Progenitor cell of endocrine pancreas (in vitro differentiated cells): Measurements from ENCODE around the gene LOXL1. TPM values are rescaled to one million over a fixed set of nuclear protein-coding genes. Genes with fewer than 3 reads are reported as not detected.

ENCODE experiments used
- DNase-seq: peaks from one replicate; pipeline ENCODE4 v3.0.0; 2021; ENCODE audit warnings: low spot score; ENCODE audit not compliant: unreplicated experiment
- H3K27ac Mint-ChIP-seq: 2 replicates; pipeline ENCODE4 v1.8.0; 2021; ENCODE audit warnings: mild to moderate bottlenecking, moderate library complexity, mixed read lengths
- H3K27me3 Mint-ChIP-seq: 2 replicates; pipeline ENCODE4 v1.8.0; 2021; ENCODE audit warnings: mixed read lengths
- H3K36me3 Mint-ChIP-seq: 2 replicates; pipeline ENCODE4 v1.8.0; 2022; ENCODE audit warnings: mixed read lengths; ENCODE audit not compliant: insufficient read depth
- H3K4me1 Mint-ChIP-seq: 2 replicates; pipeline ENCODE4 v1.8.0; 2021; ENCODE audit warnings: low read depth, mixed read lengths
- H3K4me3 Mint-ChIP-seq: 2 replicates; pipeline ENCODE4 v1.8.0; 2021; ENCODE audit warnings: low read depth, mild to moderate bottlenecking, moderate library complexity, mixed read lengths
- H3K9me3 Mint-ChIP-seq: 2 replicates; pipeline ENCODE4 v1.8.0; 2021; ENCODE audit warnings: low read depth, mixed read lengths
- total RNA-seq: library from RNA; stranded (reverse); gene quantifications from 2 replicates; pipeline ENCODE4 v1.2.1, GENCODE V29; 2021
- TF ChIP-seq, protein P1 (sequence below): fragments of 200-600 bp; sonication (generic); IDR thresholded peaks from one replicate; pipeline ENCODE4 v1.5.0; 2021; ENCODE audit warnings: antibody characterized with exemption, mild to moderate bottlenecking; ENCODE audit not compliant: unreplicated experiment

LOXL1 gene
- total RNA-seq, 1 donor from 2014 or later, result 17.4 TPM

DNA sequence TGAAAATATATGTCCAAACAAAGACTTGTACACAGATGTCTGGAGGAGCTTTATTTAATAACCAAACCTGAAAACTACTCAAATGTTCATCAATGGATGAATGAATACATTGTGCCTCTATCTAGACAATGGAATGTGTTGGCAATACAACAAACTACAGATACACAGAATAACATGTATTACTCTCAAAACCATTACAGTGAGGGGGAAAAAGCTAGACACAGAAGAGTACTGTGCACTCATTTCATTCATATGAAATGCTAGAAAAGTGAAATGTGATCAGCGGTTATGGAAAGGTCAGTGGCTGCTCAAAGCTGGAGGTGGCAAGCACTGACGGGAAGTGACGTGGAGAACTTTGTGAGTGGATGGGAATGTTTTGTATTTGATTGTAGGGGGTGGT, 52.6 kb downstream of the LOXL1 start:
- TF ChIP-seq, protein P1, sequence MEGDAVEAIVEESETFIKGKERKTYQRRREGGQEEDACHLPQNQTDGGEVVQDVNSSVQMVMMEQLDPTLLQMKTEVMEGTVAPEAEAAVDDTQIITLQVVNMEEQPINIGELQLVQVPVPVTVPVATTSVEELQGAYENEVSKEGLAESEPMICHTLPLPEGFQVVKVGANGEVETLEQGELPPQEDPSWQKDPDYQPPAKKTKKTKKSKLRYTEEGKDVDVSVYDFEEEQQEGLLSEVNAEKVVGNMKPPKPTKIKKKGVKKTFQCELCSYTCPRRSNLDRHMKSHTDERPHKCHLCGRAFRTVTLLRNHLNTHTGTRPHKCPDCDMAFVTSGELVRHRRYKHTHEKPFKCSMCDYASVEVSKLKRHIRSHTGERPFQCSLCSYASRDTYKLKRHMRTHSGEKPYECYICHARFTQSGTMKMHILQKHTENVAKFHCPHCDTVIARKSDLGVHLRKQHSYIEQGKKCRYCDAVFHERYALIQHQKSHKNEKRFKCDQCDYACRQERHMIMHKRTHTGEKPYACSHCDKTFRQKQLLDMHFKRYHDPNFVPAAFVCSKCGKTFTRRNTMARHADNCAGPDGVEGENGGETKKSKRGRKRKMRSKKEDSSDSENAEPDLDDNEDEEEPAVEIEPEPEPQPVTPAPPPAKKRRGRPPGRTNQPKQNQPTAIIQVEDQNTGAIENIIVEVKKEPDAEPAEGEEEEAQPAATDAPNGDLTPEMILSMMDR, result no peak
- H3K4me3 Mint-ChIP-seq, result no peak overlapping the region
- peaks cover 1% of the 10 kb centered on the region for H3K4me1 Mint-ChIP-seq
- DNase-seq, result no peak
- H3K27me3 Mint-ChIP-seq, result peaks cover 22% of the 10 kb centered on the region
- no peaks in the 10 kb centered on the region for H3K9me3 Mint-ChIP-seq
- H3K36me3 Mint-ChIP-seq, result no peaks in the 10 kb centered on the region
- H3K27ac Mint-ChIP-seq, result no peak overlapping the region

DNA sequence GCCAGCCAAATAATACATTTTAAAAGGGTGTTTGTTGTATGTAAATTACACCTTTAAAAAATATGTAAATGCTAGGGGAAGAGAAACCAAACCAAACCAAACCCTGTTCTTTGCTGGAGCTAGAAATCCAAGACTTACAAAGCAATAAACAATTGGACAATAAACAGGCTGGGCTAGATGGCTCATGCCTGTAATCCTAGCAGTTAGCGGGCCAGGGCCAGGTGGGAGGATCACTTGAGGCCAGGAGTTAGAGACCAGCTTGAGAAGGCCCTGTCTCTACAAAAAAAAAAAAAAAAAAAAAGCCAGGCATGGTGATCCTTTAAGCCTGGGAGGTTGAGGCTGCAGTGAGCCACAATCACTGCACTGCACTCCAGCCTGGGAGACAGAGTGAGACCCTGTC, 53.4 kb downstream of the LOXL1 start:
- TF ChIP-seq, protein P1, result no peak
- peaks cover 1% of the 10 kb centered on the region for H3K4me1 Mint-ChIP-seq
- peaks cover 17% of the 10 kb centered on the region for H3K27me3 Mint-ChIP-seq
- H3K4me3 Mint-ChIP-seq, result no peak overlapping the region
- no peaks in the 10 kb centered on the region for H3K9me3 Mint-ChIP-seq
- no peak overlapping the region for H3K27ac Mint-ChIP-seq
- no peak for DNase-seq
- no peaks in the 10 kb centered on the region for H3K36me3 Mint-ChIP-seq

DNA sequence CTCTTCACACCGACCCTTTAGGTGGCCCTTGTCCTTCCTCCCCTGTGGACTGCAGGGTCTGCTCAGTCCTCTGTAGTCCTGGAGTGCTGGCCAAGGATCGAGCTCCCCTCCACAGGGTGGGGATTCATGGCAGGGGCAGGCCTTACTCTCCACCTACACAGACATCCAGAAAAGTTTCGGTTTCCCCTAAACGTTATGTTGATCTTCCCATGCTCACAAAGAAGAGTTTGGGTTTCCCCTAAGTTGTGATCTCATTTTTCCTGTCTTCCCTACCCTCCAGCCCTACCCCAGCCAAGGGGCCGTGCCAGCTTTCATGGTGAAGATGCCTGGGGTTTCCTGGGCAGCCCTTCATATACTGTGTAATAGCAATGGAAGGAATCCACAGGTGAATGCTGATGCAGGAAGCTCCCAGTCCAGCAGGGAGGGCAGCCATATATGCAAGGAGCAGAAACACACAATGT, 55.5 kb downstream of the LOXL1 start:
- peaks cover 1% of the 10 kb centered on the region for H3K4me1 Mint-ChIP-seq
- DNase-seq, result no peak
- H3K27me3 Mint-ChIP-seq, result peaks cover 6% of the 10 kb centered on the region
- TF ChIP-seq, protein P1, result no peak
- no peak overlapping the region for H3K27ac Mint-ChIP-seq
- no peaks in the 10 kb centered on the region for H3K9me3 Mint-ChIP-seq
- H3K4me3 Mint-ChIP-seq, result no peak overlapping the region
- H3K36me3 Mint-ChIP-seq, result no peaks in the 10 kb centered on the region

DNA sequence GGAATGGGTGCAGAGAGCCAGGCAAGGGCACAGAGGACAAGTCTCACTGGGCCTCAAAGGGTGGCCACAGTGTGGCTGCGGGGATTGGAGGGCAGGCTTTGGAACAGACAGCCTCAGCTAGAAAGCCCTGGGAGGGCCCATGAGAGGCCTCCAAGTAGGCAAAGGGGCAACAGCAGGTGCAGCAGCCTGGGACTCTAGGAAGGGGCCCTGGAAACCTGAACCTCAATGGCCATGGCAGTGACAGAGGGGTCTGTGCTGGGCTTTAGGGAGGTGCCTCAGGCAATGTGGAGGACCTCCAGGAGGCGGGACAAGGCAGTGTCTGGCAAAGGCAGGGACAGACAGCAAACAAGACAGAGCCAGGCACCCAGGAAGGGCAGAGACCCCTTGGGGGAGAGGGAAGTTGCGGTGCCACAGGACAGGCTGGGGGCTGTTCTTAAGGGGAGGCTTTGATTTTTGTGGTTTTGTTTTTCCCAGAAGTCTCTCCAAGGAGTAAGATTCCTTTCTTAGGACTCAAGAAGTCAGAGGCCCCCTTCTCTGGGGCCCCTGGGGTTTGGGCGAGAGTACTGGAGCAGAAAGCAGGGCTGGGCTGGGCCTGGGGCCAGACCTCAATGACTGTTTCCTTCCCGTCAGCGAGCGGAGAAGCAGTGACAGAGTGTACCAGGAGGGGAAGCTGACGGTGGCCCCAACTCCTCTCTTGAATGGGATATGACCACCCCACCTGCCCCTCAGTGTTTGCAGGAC, 56.1 kb downstream of the LOXL1 start:
- no peaks in the 10 kb centered on the region for H3K9me3 Mint-ChIP-seq
- no peak overlapping the region for H3K27ac Mint-ChIP-seq
- H3K4me3 Mint-ChIP-seq, result no peak overlapping the region
- TF ChIP-seq, protein P1, result no peak
- H3K4me1 Mint-ChIP-seq, result peaks cover 1% of the 10 kb centered on the region
- no peak for DNase-seq
- H3K27me3 Mint-ChIP-seq, result peaks cover 6% of the 10 kb centered on the region
- H3K36me3 Mint-ChIP-seq, result no peaks in the 10 kb centered on the region

DNA sequence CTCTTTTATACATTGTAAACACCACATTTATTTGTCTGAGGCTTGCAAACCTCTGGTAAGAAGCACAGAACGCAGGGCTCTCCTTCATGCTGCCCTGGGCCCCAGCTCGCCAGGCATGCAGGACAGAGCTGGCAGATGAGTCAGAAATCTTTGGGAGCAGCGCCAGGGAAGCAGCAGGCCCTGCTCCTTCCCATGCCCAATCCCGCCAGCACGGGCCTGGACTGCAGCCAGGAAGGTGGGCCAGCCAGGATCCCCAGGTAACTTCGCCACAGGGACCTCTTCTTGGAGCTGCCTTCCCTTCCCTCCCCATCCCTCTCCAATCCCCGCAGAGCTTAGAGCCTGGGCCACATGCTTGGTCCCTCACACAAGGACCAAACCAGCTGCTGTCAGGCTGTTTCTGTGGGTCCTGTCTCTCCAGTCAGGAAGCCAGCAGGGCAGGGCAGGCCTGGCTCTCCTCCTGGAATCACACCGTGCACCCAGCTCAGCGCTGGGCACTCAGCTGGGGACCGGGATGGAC, 57.0 kb downstream of the LOXL1 start:
- TF ChIP-seq, protein P1, result no peak
- DNase-seq, result no peak
- Mint-ChIP-seq H3K27ac (no peak overlapping the region), H3K27me3 (peaks cover 3% of the 10 kb centered on the region), H3K9me3 (no peaks in the 10 kb centered on the region), H3K4me1 (peaks cover 1% of the 10 kb centered on the region), H3K4me3 (no peak overlapping the region), H3K36me3 (no peaks in the 10 kb centered on the region)
